Coronary artery (tissue), 2 donors: ENCODE measurements around the gene ZC2HC1C.
A peak's percentile ranks its signal among the peaks of the same experiment; 100 is the strongest.
"Not testable (repeated sequence)": the region's sequence is repeated elsewhere in the genome, so short reads cannot be mapped to it uniquely, and the experiment has no call there.

Source experiments
- DNase-seq: peaks from one replicate; pipeline ENCODE4 v3.0.0-alpha.2; 2017; ENCODE audit warnings: low spot score
- H3K27ac ChIP-seq, 2 donors: fragments of 200-600 bp; sonication (generic); one replicate each; pipeline ENCODE4 v1.5.1; 2016 to 2019
- H3K4me3 ChIP-seq: fragments of 200-600 bp; sonication (generic); 2 replicates; pipeline ENCODE4 v1.5.1; 2016; ENCODE audit warnings: mild to moderate bottlenecking, moderate library complexity
- TF ChIP-seq, protein P1 (sequence below): fragments of 200-600 bp; sonication (generic); IDR thresholded peaks from one replicate; pipeline ENCODE4 v1.5.1; 2019; ENCODE audit warnings: antibody characterized with exemption

ZC2HC1C gene

DNA sequence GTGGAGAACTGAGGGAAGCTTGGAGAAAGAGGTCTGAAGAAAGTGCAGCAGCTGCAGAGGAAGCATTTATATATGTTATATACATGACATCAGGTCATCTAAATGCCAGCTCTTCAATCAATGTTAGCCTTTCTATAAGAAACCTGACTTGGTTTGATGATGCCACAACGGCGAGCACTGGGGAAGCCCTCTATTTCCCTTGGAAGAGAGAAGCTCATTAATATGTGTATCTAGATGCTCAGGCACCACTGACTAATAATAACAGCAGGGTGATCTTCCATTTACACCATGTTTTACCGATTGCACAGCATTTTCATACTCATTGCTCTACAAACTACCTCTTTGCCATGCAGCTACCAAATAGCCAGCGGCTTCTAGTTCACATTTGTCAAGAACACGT lies 6.4 kb upstream of the ZC2HC1C start:
- H3K27ac ChIP-seq, result peak overlapping the region in 1 of 2 donors; percentile 78
- peak overlapping the region; percentile 92 for H3K4me3 ChIP-seq
- no peak for DNase-seq
- TF ChIP-seq, protein P1, sequence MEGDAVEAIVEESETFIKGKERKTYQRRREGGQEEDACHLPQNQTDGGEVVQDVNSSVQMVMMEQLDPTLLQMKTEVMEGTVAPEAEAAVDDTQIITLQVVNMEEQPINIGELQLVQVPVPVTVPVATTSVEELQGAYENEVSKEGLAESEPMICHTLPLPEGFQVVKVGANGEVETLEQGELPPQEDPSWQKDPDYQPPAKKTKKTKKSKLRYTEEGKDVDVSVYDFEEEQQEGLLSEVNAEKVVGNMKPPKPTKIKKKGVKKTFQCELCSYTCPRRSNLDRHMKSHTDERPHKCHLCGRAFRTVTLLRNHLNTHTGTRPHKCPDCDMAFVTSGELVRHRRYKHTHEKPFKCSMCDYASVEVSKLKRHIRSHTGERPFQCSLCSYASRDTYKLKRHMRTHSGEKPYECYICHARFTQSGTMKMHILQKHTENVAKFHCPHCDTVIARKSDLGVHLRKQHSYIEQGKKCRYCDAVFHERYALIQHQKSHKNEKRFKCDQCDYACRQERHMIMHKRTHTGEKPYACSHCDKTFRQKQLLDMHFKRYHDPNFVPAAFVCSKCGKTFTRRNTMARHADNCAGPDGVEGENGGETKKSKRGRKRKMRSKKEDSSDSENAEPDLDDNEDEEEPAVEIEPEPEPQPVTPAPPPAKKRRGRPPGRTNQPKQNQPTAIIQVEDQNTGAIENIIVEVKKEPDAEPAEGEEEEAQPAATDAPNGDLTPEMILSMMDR, result no peak

DNA sequence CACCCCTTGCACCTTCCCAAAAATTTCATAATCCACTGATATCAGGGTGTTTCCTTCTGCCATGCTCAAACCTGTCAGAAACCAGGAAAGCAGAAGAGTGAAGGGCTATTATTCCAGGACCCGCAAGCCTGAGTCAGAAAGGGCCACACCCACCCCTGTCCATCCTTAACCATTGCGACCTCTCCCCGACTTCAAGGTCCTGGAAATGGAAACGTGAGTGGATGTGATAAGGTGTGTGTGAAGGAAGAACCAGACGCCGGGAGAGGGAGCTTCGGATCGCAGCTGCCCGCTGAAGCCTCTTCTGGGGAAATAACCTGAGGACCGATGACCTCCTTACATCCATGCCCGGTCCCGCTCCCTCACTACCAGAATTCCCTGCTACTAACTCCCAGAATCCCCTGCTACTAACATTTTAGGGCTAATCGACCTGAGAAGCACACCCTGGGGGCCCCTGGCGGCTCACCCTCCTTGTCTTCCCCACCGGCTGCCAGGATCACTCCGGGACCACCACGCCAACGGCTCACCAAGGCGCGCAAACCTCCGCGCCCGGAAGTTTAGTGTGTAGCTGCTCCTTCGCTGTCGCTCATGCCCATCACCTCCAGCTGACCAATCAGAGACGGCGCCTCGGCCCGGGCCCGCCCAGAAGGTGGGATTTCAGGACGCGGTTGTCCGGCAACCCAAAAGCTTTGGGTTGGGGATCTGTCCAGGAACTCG lies 5.8 kb upstream of the ZC2HC1C start, which contains the start of gene ACYP1:
ACYP1 (minus strand) TSS at position 534 of the 714 bp plus-strand sequence; CDS start at position 63, 471 bp downstream.
- TF ChIP-seq, protein P1, result no peak
- DNase-seq, result peak; percentile 95
- H3K27ac ChIP-seq, result peak within 1 kb of the TSS; percentile 78 to 87
- peak within 1 kb of the TSS; percentile 92 for H3K4me3 ChIP-seq

DNA sequence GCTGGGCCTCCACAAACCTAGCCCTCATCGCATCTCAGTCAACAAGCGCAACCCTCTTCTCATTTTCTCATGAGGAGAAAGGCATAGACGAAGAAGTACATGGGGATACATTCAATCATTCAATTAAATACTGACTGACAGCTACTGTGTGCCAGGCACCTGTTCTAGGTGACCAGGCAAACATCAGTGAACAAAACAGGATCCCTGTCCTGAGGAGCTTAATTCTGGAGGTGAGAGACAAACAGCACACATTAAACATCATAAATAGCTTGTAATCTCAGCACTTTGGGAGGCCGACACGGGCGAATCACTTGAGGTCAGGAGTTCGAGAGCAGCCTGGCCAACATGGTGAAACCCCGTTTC lies 5.3 kb upstream of the ZC2HC1C start:
- H3K4me3 ChIP-seq, result peak overlapping the region; percentile 92
- no peak for DNase-seq
- TF ChIP-seq, protein P1, result no peak
- peak overlapping the region; percentile 78 to 87 for H3K27ac ChIP-seq

DNA sequence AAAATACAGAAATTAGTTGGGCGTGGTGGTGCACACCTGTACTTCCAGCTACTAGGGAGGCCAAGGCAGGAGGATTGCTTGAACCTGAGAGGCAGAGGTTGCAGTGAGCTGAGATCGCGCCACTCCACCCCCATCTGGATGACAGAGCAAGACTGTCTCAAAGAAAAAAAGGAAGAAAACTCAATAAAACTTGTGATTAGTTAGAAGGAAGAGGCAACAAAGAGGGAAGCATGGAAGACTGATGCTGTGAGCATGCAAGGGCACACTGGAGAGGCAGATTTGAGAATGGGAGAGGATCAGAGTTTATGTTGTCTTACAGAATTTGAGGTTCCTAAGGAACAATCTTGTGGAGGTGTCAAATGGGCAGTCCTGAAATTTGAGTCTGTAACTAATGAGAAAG lies 2.8 kb upstream of the ZC2HC1C start:
- no peak overlapping the region for H3K4me3 ChIP-seq
- no peak overlapping the region for H3K27ac ChIP-seq
- TF ChIP-seq, protein P1, result no peak
- no peak for DNase-seq

DNA sequence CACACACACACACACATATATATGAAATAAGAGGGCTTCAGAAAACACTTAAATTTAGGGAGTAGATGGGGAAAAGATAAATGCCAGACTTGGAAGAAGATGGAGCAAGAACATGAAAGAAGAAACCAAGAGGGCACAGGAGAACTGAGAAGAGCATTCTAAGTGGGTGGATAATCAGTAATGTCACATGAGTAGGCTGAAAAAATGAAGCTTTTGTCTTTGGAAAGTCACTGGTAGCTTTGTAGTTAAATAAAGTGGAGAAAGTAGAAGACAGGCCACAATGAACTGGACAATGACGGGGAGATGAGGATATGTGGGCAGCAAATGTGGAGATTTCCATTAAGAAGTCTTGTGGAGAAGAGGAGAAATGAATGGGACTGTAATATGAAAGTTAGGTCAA lies 2.2 kb upstream of the ZC2HC1C start:
- TF ChIP-seq, protein P1, result no peak
- DNase-seq, result no peak
- Histone ChIP-seq H3K27ac (no peak overlapping the region), H3K4me3 (no peak overlapping the region)

DNA sequence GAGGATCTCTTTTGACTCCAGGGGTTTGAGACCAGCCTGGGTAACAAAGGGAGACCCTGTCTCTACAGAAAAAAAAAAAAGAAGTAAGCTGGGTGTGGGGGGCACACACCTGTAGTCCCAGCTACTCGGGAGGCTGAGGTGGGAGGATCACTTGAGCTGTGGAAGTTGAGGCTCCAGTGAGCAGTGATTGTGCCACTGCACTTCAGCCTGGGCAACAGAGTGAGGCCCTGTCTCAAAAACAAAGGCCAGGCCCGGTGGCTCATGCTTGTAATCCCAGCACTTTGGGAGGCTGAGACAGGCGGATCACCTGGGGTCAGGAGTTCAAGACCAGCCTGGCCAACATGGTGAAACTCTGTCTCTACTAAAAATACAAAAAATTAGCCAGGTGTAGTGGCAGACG lies 1.7 kb upstream of the ZC2HC1C start:
- not testable (repeated sequence) for H3K4me3 ChIP-seq, DNase-seq
- H3K27ac ChIP-seq, result peak overlapping the region in 1 of 2 donors; percentile 37

DNA sequence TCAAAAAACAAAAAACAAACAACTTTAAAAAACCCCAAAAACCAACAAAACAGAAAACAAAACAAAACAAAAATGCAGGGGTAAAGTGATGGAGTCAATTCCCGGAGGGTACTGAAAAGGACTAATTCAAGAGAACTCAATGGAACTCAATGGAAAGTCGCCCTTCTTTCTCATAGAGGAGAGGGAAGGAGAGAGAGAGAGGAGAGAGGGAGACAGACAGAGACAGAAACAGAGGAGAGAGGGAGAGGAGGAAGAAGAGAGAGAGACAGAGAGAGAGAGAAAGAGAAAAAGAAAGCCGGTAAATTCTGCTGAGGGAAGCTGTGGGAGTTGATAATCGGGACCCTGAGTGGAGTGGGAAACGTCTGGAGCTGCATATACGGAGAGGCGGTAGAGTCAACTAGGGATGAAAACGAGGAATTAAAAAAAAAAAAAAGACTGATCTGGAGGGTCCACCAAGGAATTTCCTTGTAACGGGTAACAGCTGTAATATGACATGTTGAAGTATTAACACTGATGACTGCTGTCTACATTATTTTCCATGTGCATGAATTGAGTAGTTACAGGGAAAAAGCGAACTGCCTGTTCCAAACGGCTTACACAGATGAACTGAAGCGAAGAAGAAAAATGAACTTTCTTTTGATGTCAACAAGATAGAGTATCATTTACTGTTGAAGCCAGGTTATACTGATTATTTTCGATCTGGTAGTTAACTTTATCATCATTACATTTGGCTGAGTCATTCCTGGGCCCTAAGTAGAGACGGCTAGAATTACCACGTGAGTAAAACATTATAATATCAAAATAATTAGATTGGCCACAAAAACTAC lies 934 bp upstream of the ZC2HC1C start:
- TF ChIP-seq, protein P1, result no peak
- DNase-seq, result no peak
- peak overlapping the region; percentile 63 for H3K4me3 ChIP-seq
- H3K27ac ChIP-seq, result peak overlapping the region; percentile 50 to 91
